ENCODE results near the gene NMT1. TPM values are rescaled to one million over a fixed set of nuclear protein-coding genes. Genes with fewer than 3 reads are reported as not detected.

Gene NMT1
- total and polyA plus RNA-seq, 2 of the 13 experiments (the other 11 are each of a cell fraction or from before 2014, with no cell fraction given), result 75.7 to 142 TPM

- TF ChIP-seq AKNA (CRISPR knock-in tag; IDR thresholded peaks at IDR 0.05; ENCODE audit: borderline replicate concordance), result 0 out of 2 replicates have a peak, but pooled peaks have one; percentile 10
- TF ChIP-seq, protein P1, sequence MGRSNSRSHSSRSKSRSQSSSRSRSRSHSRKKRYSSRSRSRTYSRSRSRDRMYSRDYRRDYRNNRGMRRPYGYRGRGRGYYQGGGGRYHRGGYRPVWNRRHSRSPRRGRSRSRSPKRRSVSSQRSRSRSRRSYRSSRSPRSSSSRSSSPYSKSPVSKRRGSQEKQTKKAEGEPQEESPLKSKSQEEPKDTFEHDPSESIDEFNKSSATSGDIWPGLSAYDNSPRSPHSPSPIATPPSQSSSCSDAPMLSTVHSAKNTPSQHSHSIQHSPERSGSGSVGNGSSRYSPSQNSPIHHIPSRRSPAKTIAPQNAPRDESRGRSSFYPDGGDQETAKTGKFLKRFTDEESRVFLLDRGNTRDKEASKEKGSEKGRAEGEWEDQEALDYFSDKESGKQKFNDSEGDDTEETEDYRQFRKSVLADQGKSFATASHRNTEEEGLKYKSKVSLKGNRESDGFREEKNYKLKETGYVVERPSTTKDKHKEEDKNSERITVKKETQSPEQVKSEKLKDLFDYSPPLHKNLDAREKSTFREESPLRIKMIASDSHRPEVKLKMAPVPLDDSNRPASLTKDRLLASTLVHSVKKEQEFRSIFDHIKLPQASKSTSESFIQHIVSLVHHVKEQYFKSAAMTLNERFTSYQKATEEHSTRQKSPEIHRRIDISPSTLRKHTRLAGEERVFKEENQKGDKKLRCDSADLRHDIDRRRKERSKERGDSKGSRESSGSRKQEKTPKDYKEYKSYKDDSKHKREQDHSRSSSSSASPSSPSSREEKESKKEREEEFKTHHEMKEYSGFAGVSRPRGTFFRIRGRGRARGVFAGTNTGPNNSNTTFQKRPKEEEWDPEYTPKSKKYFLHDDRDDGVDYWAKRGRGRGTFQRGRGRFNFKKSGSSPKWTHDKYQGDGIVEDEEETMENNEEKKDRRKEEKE (IDR thresholded peaks at IDR 0.05), result no peak
- no peak for TF ChIP-seq MBD4 (IDR thresholded peaks at IDR 0.05; ENCODE audit: borderline replicate concordance, low read length)
- TF ChIP-seq CBX1 (IDR thresholded peaks at IDR 0.05; ENCODE audit: low read depth), result peak; percentile 34
- peak; percentile 33 for TF ChIP-seq MLX (CRISPR knock-in tag; IDR thresholded peaks at IDR 0.05)
- TF ChIP-seq, protein P2, sequence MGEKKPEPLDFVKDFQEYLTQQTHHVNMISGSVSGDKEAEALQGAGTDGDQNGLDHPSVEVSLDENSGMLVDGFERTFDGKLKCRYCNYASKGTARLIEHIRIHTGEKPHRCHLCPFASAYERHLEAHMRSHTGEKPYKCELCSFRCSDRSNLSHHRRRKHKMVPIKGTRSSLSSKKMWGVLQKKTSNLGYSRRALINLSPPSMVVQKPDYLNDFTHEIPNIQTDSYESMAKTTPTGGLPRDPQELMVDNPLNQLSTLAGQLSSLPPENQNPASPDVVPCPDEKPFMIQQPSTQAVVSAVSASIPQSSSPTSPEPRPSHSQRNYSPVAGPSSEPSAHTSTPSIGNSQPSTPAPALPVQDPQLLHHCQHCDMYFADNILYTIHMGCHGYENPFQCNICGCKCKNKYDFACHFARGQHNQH (CRISPR knock-in tag; IDR thresholded peaks at IDR 0.05), result no peak; the same call in 1 of the 2 replicates
- TF ChIP-seq SATB2 (CRISPR knock-in tag; IDR thresholded peaks at IDR 0.05), result peak; percentile 94; the same call in 1 of the 2 replicates
- TF ChIP-seq HDAC6 (IDR thresholded peaks at IDR 0.05; ENCODE audit: low read depth, low read length), result no peak
- TF ChIP-seq ZNF605 (CRISPR knock-in tag; IDR thresholded peaks at IDR 0.05), result peak; percentile 82
- peak; percentile 89 for TF ChIP-seq YEATS2 (CRISPR knock-in tag; IDR thresholded peaks at IDR 0.05; ENCODE audit: borderline replicate concordance)
- TF ChIP-seq ZNF263 (CRISPR knock-in tag; IDR thresholded peaks at IDR 0.05), result peak; percentile 9; the same call in 1 of the 2 replicates
- peak; percentile 86 for TF ChIP-seq ZSCAN31 (CRISPR knock-in tag; IDR thresholded peaks at IDR 0.05; ENCODE audit: low read depth)
- no peak for TF ChIP-seq SRF (IDR thresholded peaks at IDR 0.05; ENCODE audit: low read depth, low read length)
- peak; percentile 90 for TF ChIP-seq YEATS4 (CRISPR knock-in tag; IDR thresholded peaks at IDR 0.05; ENCODE audit: borderline replicate concordance)
- no peak for TF ChIP-seq ZNF367 (CRISPR knock-in tag; IDR thresholded peaks at IDR 0.05; ENCODE audit: borderline replicate concordance)
- peak; percentile 14; the same call in 1 of the 2 replicates for TF ChIP-seq TBP (CRISPR knock-in tag; IDR thresholded peaks at IDR 0.05)
- TF ChIP-seq DBP (CRISPR knock-in tag; IDR thresholded peaks at IDR 0.05; ENCODE audit: not compliant biosample characterization), result no peak
- TF ChIP-seq MTA1 (CRISPR knock-in tag; IDR thresholded peaks at IDR 0.05; ENCODE audit: borderline replicate concordance), result peak; percentile 79; the same call in 1 of the 2 replicates
- peak; percentile 71; the same call in 1 of the 2 replicates for TF ChIP-seq ZNF180 (CRISPR knock-in tag; IDR thresholded peaks at IDR 0.05; ENCODE audit: borderline replicate concordance, low read depth)
Measured at GRCh38 chr17:45060797-45061605, at the start of gene NMT1 (continued).

All from HepG2 (cell line).